Measurements from ENCODE around the gene SAXO2.
"Not testable (repeated sequence)": the region's sequence is repeated elsewhere in the genome, so short reads cannot be mapped to it uniquely, and the experiment has no call there.

SAXO2 gene

DNA sequence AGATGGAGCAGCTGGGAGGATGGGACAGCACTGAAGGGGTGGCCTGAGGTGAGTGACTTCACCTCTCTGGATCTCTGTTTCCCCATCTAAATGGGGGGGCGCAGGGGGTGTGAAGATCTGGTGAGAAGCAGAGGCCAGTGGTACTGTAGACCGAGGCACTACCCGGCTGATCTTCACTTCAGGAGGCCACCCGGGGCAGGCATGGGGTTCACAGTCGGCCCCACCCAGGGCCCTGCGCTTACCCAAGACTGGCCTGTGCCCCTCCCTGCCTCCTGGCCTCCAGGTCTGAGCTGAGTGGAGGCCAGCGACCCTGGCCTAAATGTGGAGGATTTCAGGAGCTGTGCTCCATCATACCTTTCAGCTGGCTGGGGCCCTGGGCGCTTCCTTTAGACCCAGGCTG is 55.7 kb downstream of the SAXO2 start:
- H3K4ac ChIP-seq (ENCODE audit: low read length); H2BK15ac ChIP-seq (ENCODE audit: low read length); H4K8ac ChIP-seq (ENCODE audit: low read depth, low read length); H2AFZ ChIP-seq (ENCODE audit: low read length); H3K4me3 ChIP-seq (ENCODE audit: low read length in 2 of 2); H3K23ac ChIP-seq (ENCODE audit: low read depth, low read length, poor library complexity); H2BK5ac ChIP-seq (ENCODE audit: low read length); H2AK5ac ChIP-seq (ENCODE audit: low read depth, low read length); H3K27me3 ChIP-seq (ENCODE audit: control insufficient read depth in 3 of 3, insufficient read depth in 3 of 3, low read depth in 1 of 3, low read length in 3 of 3); H3K18ac ChIP-seq (ENCODE audit: low read length); H3K27ac ChIP-seq (replicated peaks; ENCODE audit: low read length); H2BK12ac ChIP-seq (ENCODE audit: low read length); H2BK120ac ChIP-seq (ENCODE audit: low read depth, low read length); DNase-seq (ENCODE audit: low spot score); H3K9ac ChIP-seq (ENCODE audit: low read depth, low read length, poor library complexity); H3K9me3 ChIP-seq (replicated peaks in 1 of 2; ENCODE audit: control insufficient read depth in 2 of 2, insufficient read depth in 1 of 2, low read depth in 1 of 2, low read length in 2 of 2); H3K36me3 ChIP-seq (replicated peaks in 1 of 2; ENCODE audit: control insufficient read depth in 2 of 2, insufficient read depth in 2 of 2, low read length in 2 of 2); H4K91ac ChIP-seq (ENCODE audit: low read depth, low read length, poor library complexity); H3K14ac ChIP-seq (ENCODE audit: low read length); H3K4me2 ChIP-seq (ENCODE audit: insufficient read depth, low read length, poor library complexity, severe bottlenecking); H3K79me1 ChIP-seq (ENCODE audit: low read depth, low read length); H3K4me1 ChIP-seq (ENCODE audit: control insufficient read depth in 2 of 2, insufficient read depth in 1 of 2, low read depth in 1 of 2, low read length in 2 of 2): not testable (repeated sequence)
- no CpG with 5 or more reads among the region's 8 CpGs for WGBS, 2 donors (ENCODE audit: extremely low coverage in 2 of 2, insufficient read length in 2 of 2, insufficient replicate concordance in 1 of 2)

DNA sequence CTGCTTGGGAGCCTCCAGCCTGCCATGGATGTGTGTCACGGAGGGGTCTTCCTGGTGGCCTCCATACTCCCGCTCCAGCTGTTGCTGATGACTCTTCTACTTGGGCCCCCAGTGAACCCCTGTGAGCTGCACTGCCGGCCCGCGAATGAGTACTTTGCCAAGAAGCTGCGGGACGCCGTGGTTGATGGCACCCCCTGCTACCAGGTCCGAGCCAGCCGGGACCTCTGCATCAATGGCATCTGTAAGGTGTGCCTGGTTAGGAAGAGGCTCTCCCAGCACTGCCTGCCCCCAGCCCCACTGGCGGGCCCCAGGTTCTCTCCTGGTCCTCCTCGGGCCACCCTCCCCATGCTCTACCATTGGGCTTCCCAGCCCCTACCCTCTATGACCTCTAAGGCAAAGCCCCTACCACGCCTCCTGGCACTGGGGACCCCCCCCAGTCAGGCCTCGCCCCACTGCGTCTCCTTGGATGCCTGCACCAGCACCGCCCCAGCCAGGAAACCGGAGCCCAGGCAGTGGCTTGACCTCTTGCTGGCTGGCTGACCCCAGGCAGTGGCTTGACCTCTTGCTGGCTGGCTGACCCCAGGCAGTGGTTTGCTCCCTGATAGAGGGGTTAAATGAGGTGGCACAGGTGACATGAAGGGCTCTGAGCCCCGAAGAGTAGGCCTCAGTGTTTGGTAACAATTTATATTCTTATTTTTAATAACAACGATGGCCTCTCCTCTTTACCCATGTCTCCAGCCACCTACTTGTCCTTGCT is 57.1 kb downstream of the SAXO2 start:
- H3K27ac ChIP-seq (replicated peaks; ENCODE audit: low read length); H3K36me3 ChIP-seq (replicated peaks in 1 of 2; ENCODE audit: control insufficient read depth in 2 of 2, insufficient read depth in 2 of 2, low read length in 2 of 2); H3K4me1 ChIP-seq (ENCODE audit: control insufficient read depth in 2 of 2, insufficient read depth in 1 of 2, low read depth in 1 of 2, low read length in 2 of 2); H4K8ac ChIP-seq (ENCODE audit: low read depth, low read length); H2AFZ ChIP-seq (ENCODE audit: low read length); H3K4me3 ChIP-seq (ENCODE audit: low read length in 2 of 2); H2BK5ac ChIP-seq (ENCODE audit: low read length); H3K23ac ChIP-seq (ENCODE audit: low read depth, low read length, poor library complexity); H3K18ac ChIP-seq (ENCODE audit: low read length); H3K4ac ChIP-seq (ENCODE audit: low read length); H3K9me3 ChIP-seq (replicated peaks in 1 of 2; ENCODE audit: control insufficient read depth in 2 of 2, insufficient read depth in 1 of 2, low read depth in 1 of 2, low read length in 2 of 2); H2AK5ac ChIP-seq (ENCODE audit: low read depth, low read length); H3K4me2 ChIP-seq (ENCODE audit: insufficient read depth, low read length, poor library complexity, severe bottlenecking); H4K91ac ChIP-seq (ENCODE audit: low read depth, low read length, poor library complexity); H2BK15ac ChIP-seq (ENCODE audit: low read length); H3K27me3 ChIP-seq (ENCODE audit: control insufficient read depth in 3 of 3, insufficient read depth in 3 of 3, low read depth in 1 of 3, low read length in 3 of 3); H3K9ac ChIP-seq (ENCODE audit: low read depth, low read length, poor library complexity); DNase-seq (ENCODE audit: low spot score); H3K14ac ChIP-seq (ENCODE audit: low read length); H2BK120ac ChIP-seq (ENCODE audit: low read depth, low read length); H3K79me1 ChIP-seq (ENCODE audit: low read depth, low read length); H2BK12ac ChIP-seq (ENCODE audit: low read length): not testable (repeated sequence)
- no CpG with 5 or more reads among the region's 19 CpGs for WGBS, 2 donors (ENCODE audit: extremely low coverage in 2 of 2, insufficient read length in 2 of 2, insufficient replicate concordance in 1 of 2)

DNA sequence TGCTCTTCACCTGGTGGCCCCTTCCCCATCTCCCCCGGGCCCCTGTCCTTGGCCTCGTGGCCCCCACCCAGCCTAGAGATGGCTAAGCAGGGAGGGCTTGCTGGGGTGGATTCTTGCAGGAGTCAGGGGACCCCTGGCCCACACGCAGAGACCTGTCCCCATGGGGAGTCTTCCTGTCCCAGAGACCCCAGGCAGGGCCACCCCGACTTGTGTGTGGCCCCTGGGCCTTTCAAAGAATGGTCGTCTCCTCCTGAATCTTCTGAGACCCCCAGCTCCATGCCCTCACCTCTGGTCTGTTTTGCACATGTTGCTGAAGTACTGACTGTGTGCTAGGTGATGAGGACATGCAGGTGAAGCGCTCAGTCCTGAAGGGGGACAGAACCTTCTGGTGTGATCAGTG is 58.2 kb downstream of the SAXO2 start:
- not testable (repeated sequence) for H3K4ac ChIP-seq (ENCODE audit: low read length); H3K36me3 ChIP-seq (replicated peaks in 1 of 2; ENCODE audit: control insufficient read depth in 2 of 2, insufficient read depth in 2 of 2, low read length in 2 of 2); H2BK5ac ChIP-seq (ENCODE audit: low read length); H2BK120ac ChIP-seq (ENCODE audit: low read depth, low read length); H3K79me1 ChIP-seq (ENCODE audit: low read depth, low read length); H4K8ac ChIP-seq (ENCODE audit: low read depth, low read length); H3K18ac ChIP-seq (ENCODE audit: low read length); H2AFZ ChIP-seq (ENCODE audit: low read length); H3K14ac ChIP-seq (ENCODE audit: low read length); H2AK5ac ChIP-seq (ENCODE audit: low read depth, low read length); H2BK15ac ChIP-seq (ENCODE audit: low read length); H3K9me3 ChIP-seq (replicated peaks in 1 of 2; ENCODE audit: control insufficient read depth in 2 of 2, insufficient read depth in 1 of 2, low read depth in 1 of 2, low read length in 2 of 2); H3K4me2 ChIP-seq (ENCODE audit: insufficient read depth, low read length, poor library complexity, severe bottlenecking); H4K91ac ChIP-seq (ENCODE audit: low read depth, low read length, poor library complexity); DNase-seq (ENCODE audit: low spot score); H3K27me3 ChIP-seq (ENCODE audit: control insufficient read depth in 3 of 3, insufficient read depth in 3 of 3, low read depth in 1 of 3, low read length in 3 of 3); H3K4me1 ChIP-seq (ENCODE audit: control insufficient read depth in 2 of 2, insufficient read depth in 1 of 2, low read depth in 1 of 2, low read length in 2 of 2); H3K23ac ChIP-seq (ENCODE audit: low read depth, low read length, poor library complexity); H3K9ac ChIP-seq (ENCODE audit: low read depth, low read length, poor library complexity); H2BK12ac ChIP-seq (ENCODE audit: low read length); H3K27ac ChIP-seq (replicated peaks; ENCODE audit: low read length); H3K4me3 ChIP-seq (ENCODE audit: low read length in 2 of 2)
- no CpG with 5 or more reads among the region's 6 CpGs for WGBS, 2 donors (ENCODE audit: extremely low coverage in 2 of 2, insufficient read length in 2 of 2, insufficient replicate concordance in 1 of 2)

DNA sequence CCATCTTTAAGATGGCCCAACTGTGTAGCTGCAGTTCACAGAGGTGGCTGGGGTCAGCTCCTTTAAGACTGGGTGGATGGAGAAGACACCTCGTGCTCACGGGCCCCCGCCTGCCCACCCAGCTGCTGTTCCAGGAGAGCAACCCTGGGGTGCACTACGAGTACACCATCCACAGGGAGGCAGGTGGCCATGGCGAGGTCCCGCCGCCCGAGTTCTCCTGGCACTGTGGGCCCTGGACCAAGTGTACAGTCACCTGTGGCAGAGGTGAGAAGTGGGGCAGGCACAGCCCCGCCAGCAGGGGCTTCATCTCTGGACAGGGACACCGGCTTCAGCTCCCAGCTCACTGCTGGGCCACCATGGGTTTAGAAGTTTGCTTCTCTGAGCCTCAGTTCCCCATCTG is 59.9 kb downstream of the SAXO2 start:
- not testable (repeated sequence) for H3K18ac ChIP-seq (ENCODE audit: low read length); H3K9ac ChIP-seq (ENCODE audit: low read depth, low read length, poor library complexity); H4K91ac ChIP-seq (ENCODE audit: low read depth, low read length, poor library complexity); H3K27ac ChIP-seq (replicated peaks; ENCODE audit: low read length); H3K4me3 ChIP-seq (ENCODE audit: low read length in 2 of 2); H4K8ac ChIP-seq (ENCODE audit: low read depth, low read length); H3K4me2 ChIP-seq (ENCODE audit: insufficient read depth, low read length, poor library complexity, severe bottlenecking); H3K4ac ChIP-seq (ENCODE audit: low read length); H3K23ac ChIP-seq (ENCODE audit: low read depth, low read length, poor library complexity); H3K14ac ChIP-seq (ENCODE audit: low read length); H2BK120ac ChIP-seq (ENCODE audit: low read depth, low read length); H2AK5ac ChIP-seq (ENCODE audit: low read depth, low read length); H3K9me3 ChIP-seq (replicated peaks in 1 of 2; ENCODE audit: control insufficient read depth in 2 of 2, insufficient read depth in 1 of 2, low read depth in 1 of 2, low read length in 2 of 2); DNase-seq (ENCODE audit: low spot score); H3K79me1 ChIP-seq (ENCODE audit: low read depth, low read length); H2BK15ac ChIP-seq (ENCODE audit: low read length); H3K36me3 ChIP-seq (replicated peaks in 1 of 2; ENCODE audit: control insufficient read depth in 2 of 2, insufficient read depth in 2 of 2, low read length in 2 of 2); H2AFZ ChIP-seq (ENCODE audit: low read length); H3K27me3 ChIP-seq (ENCODE audit: control insufficient read depth in 3 of 3, insufficient read depth in 3 of 3, low read depth in 1 of 3, low read length in 3 of 3); H2BK12ac ChIP-seq (ENCODE audit: low read length); H2BK5ac ChIP-seq (ENCODE audit: low read length); H3K4me1 ChIP-seq (ENCODE audit: control insufficient read depth in 2 of 2, insufficient read depth in 1 of 2, low read depth in 1 of 2, low read length in 2 of 2)
- no CpG with 5 or more reads among the region's 10 CpGs for WGBS, 2 donors (ENCODE audit: extremely low coverage in 2 of 2, insufficient read length in 2 of 2, insufficient replicate concordance in 1 of 2)

Data from neuronal stem cell (in vitro differentiated cells).